Measurements from ENCODE around the gene CCDC184. TPM values are rescaled to one million over a fixed set of nuclear protein-coding genes. Genes with fewer than 3 reads are reported as not detected.

CCDC184 gene
- total RNA-seq, 1 donor from 2014 or later: 0.41 TPM

GRCh38 chr12:48177982-48178381 lies 5.5 kb upstream of the CCDC184 start:
- DNase-seq (ENCODE audit: extremely low read depth, low read depth, low spot score): no peak

GRCh38 chr12:48179466-48179865 lies 4.0 kb upstream of the CCDC184 start:
- no peak for DNase-seq (ENCODE audit: extremely low read depth, low read depth, low spot score)

GRCh38 chr12:48180424-48180823 lies 3.0 kb upstream of the CCDC184 start:
- no peak for DNase-seq (ENCODE audit: extremely low read depth, low read depth, low spot score)

GRCh38 chr12:48180857-48181495 lies 2.5 kb upstream of the CCDC184 start:
- DNase-seq (ENCODE audit: extremely low read depth, low read depth, low spot score): no peak

- no peak for DNase-seq (ENCODE audit: extremely low read depth, low read depth, low spot score)
Measured at GRCh38 chr12:48182631-48183030, 813 bp upstream of the CCDC184 start.

- no peak for DNase-seq (ENCODE audit: extremely low read depth, low read depth, low spot score)
Measured at GRCh38 chr12:48183876-48184548, 568 bp downstream of the CCDC184 start.

GRCh38 chr12:48184549-48184922 lies 1.1 kb downstream of the CCDC184 start:
- no peak for DNase-seq (ENCODE audit: extremely low read depth, low read depth, low spot score)

GRCh38 chr12:48185181-48185919 lies 1.9 kb downstream of the CCDC184 start:
- no peak for DNase-seq (ENCODE audit: extremely low read depth, low read depth, low spot score)

GRCh38 chr12:48187916-48188695 lies 4.7 kb downstream of the CCDC184 start:
- DNase-seq (ENCODE audit: extremely low read depth, low read depth, low spot score): no peak

GRCh38 chr12:48189331-48190125 lies 6.1 kb downstream of the CCDC184 start:
- peak; percentile 42 for DNase-seq (ENCODE audit: extremely low read depth, low read depth, low spot score)

- no peak for DNase-seq (ENCODE audit: extremely low read depth, low read depth, low spot score)
Measured at GRCh38 chr12:48191096-48191495, 7.7 kb downstream of the CCDC184 start.

GRCh38 chr12:48192861-48193260 lies 9.4 kb downstream of the CCDC184 start:
- no peak for DNase-seq (ENCODE audit: extremely low read depth, low read depth, low spot score)

GRCh38 chr12:48193623-48194022 lies 10.2 kb downstream of the CCDC184 start:
- DNase-seq (ENCODE audit: extremely low read depth, low read depth, low spot score): no peak

- no peak for DNase-seq (ENCODE audit: extremely low read depth, low read depth, low spot score)
Measured at GRCh38 chr12:48194799-48195201, 11.4 kb downstream of the CCDC184 start.

GRCh38 chr12:48197549-48197970 lies 14.1 kb downstream of the CCDC184 start:
- no peak for DNase-seq (ENCODE audit: extremely low read depth, low read depth, low spot score)

GRCh38 chr12:48197971-48198671 lies 14.7 kb downstream of the CCDC184 start:
- DNase-seq (ENCODE audit: extremely low read depth, low read depth, low spot score): peak; percentile 80

GRCh38 chr12:48198672-48198971 lies 15.2 kb downstream of the CCDC184 start:
- DNase-seq (ENCODE audit: extremely low read depth, low read depth, low spot score): no peak

GRCh38 chr12:48198985-48199384 lies 15.5 kb downstream of the CCDC184 start:
- no peak for DNase-seq (ENCODE audit: extremely low read depth, low read depth, low spot score)

- DNase-seq (ENCODE audit: extremely low read depth, low read depth, low spot score): no peak
Measured at GRCh38 chr12:48199774-48200221, 16.4 kb downstream of the CCDC184 start.

GRCh38 chr12:48201091-48201490 lies 17.6 kb downstream of the CCDC184 start:
- no peak for DNase-seq (ENCODE audit: extremely low read depth, low read depth, low spot score)

Measured in glomerular endothelial cell (primary cell).